CD14-positive monocyte (primary cell): ENCODE data around the gene NR6A1. TPM values are rescaled to one million over a fixed set of nuclear protein-coding genes. Genes with fewer than 3 reads are reported as not detected.
A peak's percentile ranks its signal among the peaks of the same experiment; 100 is the strongest.

Experiments used
- DNase-seq, 3 donors: peaks; one replicate each; pipeline ENCODE4 v3.0.0-alpha.2; 2011 to 2022
- H2AFZ ChIP-seq: 2 replicates; pipeline ENCODE4 v1.6.0; 2012; ENCODE audit warnings: mild to moderate bottlenecking, low read depth, low read length, inconsistent platforms; ENCODE audit not compliant: insufficient read depth, poor library complexity, severe bottlenecking
- H3K27ac ChIP-seq, 2 donors: 1 replicate in 1 of 2; 2 replicates in 1 of 2; pipeline ENCODE4 v1.5.1; 2012 to 2013; ENCODE audit warnings: low read length in 2 of 2, control low read depth in 1 of 2, inconsistent platforms in 1 of 2, low read depth in 1 of 2, mild to moderate bottlenecking in 1 of 2
- H3K27me3 ChIP-seq, 2 donors: one replicate each; pipeline versions ENCODE4 v1.6.0 to v1.6.1; 2011 to 2013; ENCODE audit warnings: low read length in 2 of 2; ENCODE audit not compliant: control insufficient read depth in 2 of 2, insufficient read depth in 2 of 2
- H3K36me3 ChIP-seq, 2 donors: replicated peaks in 1 of 2; 1 replicate in 1 of 2; 2 replicates in 1 of 2; pipeline versions ENCODE4 v1.5.1 to v1.6.1; 2012 to 2013; ENCODE audit warnings: low read length in 2 of 2, control low read depth in 1 of 2, inconsistent platforms in 1 of 2, mild to moderate bottlenecking in 1 of 2; ENCODE audit not compliant: insufficient read depth in 2 of 2, control insufficient read depth in 1 of 2
- H3K4me1 ChIP-seq, 2 donors: 1 replicate in 1 of 2; 2 replicates in 1 of 2; pipeline versions ENCODE4 v1.5.1 to v1.6.1; 2012 to 2013; ENCODE audit warnings: low read length in 2 of 2, control low read depth in 1 of 2, inconsistent platforms in 1 of 2, mild to moderate bottlenecking in 1 of 2, moderate library complexity in 1 of 2; ENCODE audit not compliant: insufficient read depth in 2 of 2, control insufficient read depth in 1 of 2
- H3K4me2 ChIP-seq: replicated peaks from 2 replicates; pipeline ENCODE3; 2012; ENCODE audit warnings: low read length, moderate library complexity, mild to moderate bottlenecking; ENCODE audit not compliant: poor library complexity, severe bottlenecking; ENCODE audit errors: extremely low read depth
- H3K4me3 ChIP-seq, 3 experiments: fragments of 200-600 bp in 1 of 3; sonication (generic) in 1 of 3; replicated peaks in 1 of 3; 1 replicate in 2 of 3; 2 replicates in 1 of 3; pipeline ENCODE4 v1.5.1; 2011 to 2013; ENCODE audit warnings: low read length in 3 of 3, mild to moderate bottlenecking in 3 of 3, control low read depth in 2 of 3, low read depth in 2 of 3, inconsistent platforms in 1 of 3, moderate library complexity in 1 of 3
- H3K79me2 ChIP-seq: 2 replicates; pipeline ENCODE4 v1.6.0; 2012; ENCODE audit warnings: mild to moderate bottlenecking, control low read depth, inconsistent platforms, low read length, moderate library complexity; ENCODE audit not compliant: insufficient read depth
- H3K9ac ChIP-seq: 2 replicates; pipeline ENCODE4 v1.6.0; 2017; ENCODE audit warnings: low read length, mild to moderate bottlenecking; ENCODE audit not compliant: insufficient read depth, poor library complexity, severe bottlenecking
- H3K9me3 ChIP-seq, 2 donors: replicated peaks in 1 of 2; 1 replicate in 1 of 2; 2 replicates in 1 of 2; pipeline versions ENCODE4 v1.5.1 to v1.6.1; 2012 to 2013; ENCODE audit warnings: low read length in 2 of 2, control low read depth in 1 of 2; ENCODE audit not compliant: control insufficient read depth in 1 of 2, insufficient read depth in 1 of 2
- H4K20me1 ChIP-seq: 2 replicates; pipeline ENCODE4 v1.6.0; 2012; ENCODE audit warnings: mild to moderate bottlenecking, low read length, control low read depth, moderate library complexity; ENCODE audit not compliant: insufficient read depth
- H3K27ac Mint-ChIP-seq, 7 donors: one replicate each; pipeline ENCODE4 v1.8.0; 2020; ENCODE audit warnings: mild to moderate bottlenecking in 7 of 7, mixed read lengths in 7 of 7, moderate library complexity in 6 of 7, inconsistent platforms in 2 of 7
- H3K27me3 Mint-ChIP-seq, 3 donors: one replicate each; pipeline ENCODE4 v1.8.0; 2021 to 2022; ENCODE audit warnings: low read depth in 3 of 3, mild to moderate bottlenecking in 3 of 3, mixed read lengths in 3 of 3, moderate library complexity in 3 of 3, inconsistent platforms in 1 of 3
- H3K36me3 Mint-ChIP-seq, 2 donors: one replicate each; pipeline ENCODE4 v1.8.0; 2020; ENCODE audit warnings: mixed read lengths in 2 of 2, inconsistent platforms in 1 of 2, mild to moderate bottlenecking in 1 of 2
- H3K4me1 Mint-ChIP-seq: one replicate; pipeline ENCODE4 v1.8.0; 2020; ENCODE audit warnings: mild to moderate bottlenecking, mixed read lengths
- H3K4me3 Mint-ChIP-seq, 2 donors: one replicate each; pipeline ENCODE4 v1.8.0; 2020; ENCODE audit warnings: mild to moderate bottlenecking in 2 of 2, mixed read lengths in 2 of 2, moderate library complexity in 1 of 2
- H3K9me3 Mint-ChIP-seq, 7 donors: one replicate each; pipeline ENCODE4 v1.8.0; 2020 to 2022; ENCODE audit warnings: mixed read lengths in 7 of 7, mild to moderate bottlenecking in 6 of 7, moderate library complexity in 6 of 7, inconsistent platforms in 2 of 7
- WGBS: methylation state at CpG from one replicate; pipeline ENCODE4 v1.1.5; 2013; ENCODE audit warnings: missing lambda C conversion rate; ENCODE audit not compliant: insufficient coverage; 5-methylcytosine and 5-hydroxymethylcytosine counted together
- intact Hi-C, 2 donors: fragments of 100-400 bp; cut with micrococcal nuclease; formaldehyde crosslinking; loops; one replicate each; pipeline versions ENCODE4 v1.15.0 to v1.15.1; 2023
- polyA plus RNA-seq, 3 donors: library from polyadenylated mRNA; depleted of rRNA in 1 of 3; unstranded in 2 of 3; stranded (reverse) in 1 of 3; fragments of 300-500 nt in 2 of 3; fragments of >200 nt in 1 of 3; fragmentation: Illumina TruSeq in 2 of 3; gene quantifications; 1 replicate in 2 of 3; 2 replicates in 1 of 3; pipeline ENCODE4 v1.2.3, GENCODE V29; 2012 to 2021
- TF ChIP-seq, protein P1 (sequence below): fragments of 200-600 bp; IDR thresholded peaks from one replicate; pipeline ENCODE4 v1.8.0; 2022; ENCODE audit warnings: antibody characterized with exemption, mild to moderate bottlenecking

Gene NR6A1
- polyA plus RNA-seq, 3 donors, result 0.15 to 2.9 (median 0.28) TPM

DNA sequence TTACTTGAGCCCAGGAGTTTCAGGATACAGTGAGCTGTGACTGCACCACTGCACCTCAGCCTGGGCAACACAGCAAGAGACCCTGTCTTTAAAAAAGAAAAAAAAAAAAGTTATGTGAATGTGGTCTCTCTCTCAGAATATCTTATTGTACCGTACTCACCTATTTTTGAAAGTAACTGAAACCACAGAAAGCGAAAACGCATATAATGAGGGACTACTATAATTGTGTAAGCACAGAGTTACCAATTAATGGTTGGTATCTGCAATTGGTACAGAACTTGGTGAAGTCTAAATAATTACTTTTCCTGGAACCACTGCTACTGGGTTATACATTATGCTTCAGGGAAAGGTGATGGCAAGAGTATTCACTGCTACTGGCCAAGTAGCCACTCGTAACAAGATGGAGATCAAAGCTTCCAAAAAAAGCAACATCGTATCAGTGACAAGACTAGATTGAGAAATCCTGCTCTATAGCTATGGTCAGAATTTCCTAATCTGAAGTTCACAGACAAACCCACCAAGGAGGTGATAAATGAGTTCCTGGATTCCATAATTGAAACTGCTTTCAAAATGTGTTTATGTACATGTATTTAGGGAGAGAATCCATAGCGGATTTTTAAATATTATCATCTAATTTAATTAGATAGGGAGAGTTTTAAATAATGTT is 82.7 kb downstream of the NR6A1 start:
- H3K27me3 ChIP-seq, result no peaks in the 10 kb centered on the region
- H3K27me3 Mint-ChIP-seq, result peaks cover 0 to 2% (median 0%) of the 10 kb centered on the region in 3 donors
- H2AFZ ChIP-seq, result no peak overlapping the region
- DNase-seq, result no peak
- WGBS, result no CpG with 5 or more reads among the region's 6 CpGs
- H3K36me3 Mint-ChIP-seq, result peaks cover 6 to 8% of the 10 kb centered on the region in 2 donors
- no peaks in the 10 kb centered on the region for H3K9me3 ChIP-seq
- TF ChIP-seq, protein P1, sequence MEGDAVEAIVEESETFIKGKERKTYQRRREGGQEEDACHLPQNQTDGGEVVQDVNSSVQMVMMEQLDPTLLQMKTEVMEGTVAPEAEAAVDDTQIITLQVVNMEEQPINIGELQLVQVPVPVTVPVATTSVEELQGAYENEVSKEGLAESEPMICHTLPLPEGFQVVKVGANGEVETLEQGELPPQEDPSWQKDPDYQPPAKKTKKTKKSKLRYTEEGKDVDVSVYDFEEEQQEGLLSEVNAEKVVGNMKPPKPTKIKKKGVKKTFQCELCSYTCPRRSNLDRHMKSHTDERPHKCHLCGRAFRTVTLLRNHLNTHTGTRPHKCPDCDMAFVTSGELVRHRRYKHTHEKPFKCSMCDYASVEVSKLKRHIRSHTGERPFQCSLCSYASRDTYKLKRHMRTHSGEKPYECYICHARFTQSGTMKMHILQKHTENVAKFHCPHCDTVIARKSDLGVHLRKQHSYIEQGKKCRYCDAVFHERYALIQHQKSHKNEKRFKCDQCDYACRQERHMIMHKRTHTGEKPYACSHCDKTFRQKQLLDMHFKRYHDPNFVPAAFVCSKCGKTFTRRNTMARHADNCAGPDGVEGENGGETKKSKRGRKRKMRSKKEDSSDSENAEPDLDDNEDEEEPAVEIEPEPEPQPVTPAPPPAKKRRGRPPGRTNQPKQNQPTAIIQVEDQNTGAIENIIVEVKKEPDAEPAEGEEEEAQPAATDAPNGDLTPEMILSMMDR, result no peak
- no peaks in the 10 kb centered on the region for H3K36me3 ChIP-seq
- no peaks in the 10 kb centered on the region for H3K79me2 ChIP-seq
- H3K27ac Mint-ChIP-seq, result peak overlapping the region in 1 of 7 donors; percentile 67
- peaks cover 34% of the 10 kb centered on the region for H3K4me1 Mint-ChIP-seq
- intact Hi-C loops, result no loop called here
- H3K9me3 Mint-ChIP-seq, result peaks cover 0 to 3% (median 0%) of the 10 kb centered on the region in 7 donors
- no peak overlapping the region for H3K9ac ChIP-seq
- peaks cover 14 to 25% of the 10 kb centered on the region in 2 donors for H3K4me1 ChIP-seq
- H4K20me1 ChIP-seq, result no peaks in the 10 kb centered on the region
- no peak overlapping the region for H3K4me3 Mint-ChIP-seq
- no peak overlapping the region for H3K4me3 ChIP-seq
- H3K4me2 ChIP-seq, result no peak overlapping the region
- no peak overlapping the region for H3K27ac ChIP-seq

- peak overlapping the region in 1 of 2 donors; percentile 2 for H3K27ac ChIP-seq
- H3K4me1 ChIP-seq, result peaks cover 14 to 25% of the 10 kb centered on the region in 2 donors
- Mint-ChIP-seq H3K9me3 (peaks cover 0 to 3% (median 0%) of the 10 kb centered on the region in 7 donors), H3K27ac (peak overlapping the region in 4 of 7 donors; percentile 15 to 75 (median 40)), H3K27me3 (peaks cover 0 to 2% (median 0%) of the 10 kb centered on the region in 3 donors), H3K4me3 (no peak overlapping the region), H3K36me3 (peaks cover 8% of the 10 kb centered on the region in 2 donors), H3K4me1 (peaks cover 33% of the 10 kb centered on the region)
- H3K79me2 ChIP-seq, result no peaks in the 10 kb centered on the region
- H2AFZ ChIP-seq, result no peak overlapping the region
- no peaks in the 10 kb centered on the region for H3K36me3 ChIP-seq
- no peak overlapping the region for H3K4me2 ChIP-seq
- H3K4me3 ChIP-seq, result no peak overlapping the region
- intact Hi-C loops, result no loop called here
- no CpG with 5 or more reads among the region's 2 CpGs for WGBS
- TF ChIP-seq, protein P1, result no peak
- no peaks in the 10 kb centered on the region for H3K27me3 ChIP-seq
- DNase-seq, result no peak
- H3K9ac ChIP-seq, result no peak overlapping the region
- H4K20me1 ChIP-seq, result no peaks in the 10 kb centered on the region
- no peaks in the 10 kb centered on the region for H3K9me3 ChIP-seq
These were observed 84.2 kb downstream of the NR6A1 start for GRCh38 chr9:124686918-124687317.
